Uterus (tissue), 4 donors: ENCODE measurements around the gene KRT74. TPM values are rescaled to one million over a fixed set of nuclear protein-coding genes. Genes with fewer than 3 reads are reported as not detected.

ENCODE experiments used
- DNase-seq, 2 donors: peaks; one replicate each; pipeline ENCODE4 v3.0.0-alpha.2; 2019 to 2020
- H3K27ac ChIP-seq, 2 donors: fragments of 200-600 bp; sonication (generic); 1 replicate in 1 of 2; 2 replicates in 1 of 2; pipeline ENCODE4 v1.5.1; 2016 to 2018
- H3K27me3 ChIP-seq, 2 donors: fragments of 200-600 bp; sonication (generic); one replicate each; pipeline ENCODE4 v1.5.1; 2018 to 2019; ENCODE audit warnings: control low read depth in 1 of 2
- H3K36me3 ChIP-seq, 2 donors: fragments of 200-600 bp; sonication (generic); one replicate each; pipeline ENCODE4 v1.5.1; 2019; ENCODE audit warnings: control low read depth in 1 of 2
- H3K4me1 ChIP-seq, 2 donors: fragments of 200-600 bp; sonication (generic); one replicate each; pipeline ENCODE4 v1.5.1; 2018 to 2019; ENCODE audit warnings: control low read depth in 1 of 2
- H3K4me3 ChIP-seq, 2 donors: fragments of 200-600 bp; sonication (generic); 1 replicate in 1 of 2; 2 replicates in 1 of 2; pipeline ENCODE4 v1.5.1; 2018 to 2019; ENCODE audit warnings: mild to moderate bottlenecking in 1 of 2
- H3K9me3 ChIP-seq, 2 donors: fragments of 200-600 bp; sonication (generic); one replicate each; pipeline ENCODE4 v1.5.1; 2019; ENCODE audit warnings: control low read depth in 1 of 2
- CTCF ChIP-seq, 4 experiments: fragments of 200-600 bp in 2 of 4; fragments of 450-650 bp in 2 of 4; sonication (generic) in 2 of 4; IDR thresholded peaks; one replicate each; pipeline ENCODE4 v1.5.1; 2016 to 2019; ENCODE audit warnings: antibody characterized with exemption in 4 of 4, mild to moderate bottlenecking in 2 of 4, moderate library complexity in 1 of 4
- POLR2A ChIP-seq, 2 donors: fragments of 450-650 bp; IDR thresholded peaks; one replicate each; pipeline ENCODE4 v1.6.1; 2016; ENCODE audit warnings: antibody characterized with exemption in 2 of 2, mild to moderate bottlenecking in 1 of 2, moderate library complexity in 1 of 2
- intact Hi-C: fragments of 100-400 bp; cut with DNase I; formaldehyde crosslinking; loops from one replicate; pipeline ENCODE4 v1.15.1; 2023; ENCODE audit warnings: low total_unique reads
- total RNA-seq, 4 donors: library from RNA; depleted of rRNA in 3 of 4; stranded (reverse); fragments of >200 nt in 3 of 4; gene quantifications; one replicate each; pipeline versions ENCODE4 v1.1.0 to v1.2.4, GENCODE V29; 2014 to 2023
- donor health status: DM: yes; HTN: yes; CAD: no.

KRT74 gene
- total RNA-seq, 4 donors from 2014 or later, result not detected

GRCh38 chr12:52587563-52587962 is 13.9 kb upstream of the KRT74 start:
- Histone ChIP-seq H3K36me3 (no peaks in the 10 kb centered on the region), H3K4me1 (no peaks in the 10 kb centered on the region), H3K9me3 (no peaks in the 10 kb centered on the region), H3K27me3 (no peaks in the 10 kb centered on the region), H3K4me3 (no peak overlapping the region), H3K27ac (no peak overlapping the region)
- intact Hi-C loops, result loop anchor here (5.0 kb wide), 1 partner anchor 395 kb away; no protein-coding TSS in a partner anchor
- no peak for DNase-seq
- TF ChIP-seq POLR2A (IDR thresholded peaks at IDR 0.05), result no peak
- TF ChIP-seq CTCF (IDR thresholded peaks at IDR 0.05), result no peak

GRCh38 chr12:52585946-52586345 is 12.3 kb upstream of the KRT74 start:
- Histone ChIP-seq H3K27me3 (no peaks in the 10 kb centered on the region), H3K4me1 (no peaks in the 10 kb centered on the region), H3K27ac (no peak overlapping the region), H3K4me3 (no peak overlapping the region), H3K36me3 (no peaks in the 10 kb centered on the region), H3K9me3 (no peaks in the 10 kb centered on the region)
- TF ChIP-seq CTCF (IDR thresholded peaks at IDR 0.05) (no peak), POLR2A (IDR thresholded peaks at IDR 0.05) (no peak)
- intact Hi-C loops, result loop anchor here (5.0 kb wide), 1 partner anchor 396 kb away; no protein-coding TSS in a partner anchor
- no peak for DNase-seq

- Histone ChIP-seq H3K27me3 (no peaks in the 10 kb centered on the region), H3K9me3 (no peaks in the 10 kb centered on the region), H3K4me3 (no peak overlapping the region), H3K4me1 (no peaks in the 10 kb centered on the region), H3K27ac (no peak overlapping the region), H3K36me3 (no peaks in the 10 kb centered on the region)
- TF ChIP-seq CTCF (IDR thresholded peaks at IDR 0.05) (no peak), POLR2A (IDR thresholded peaks at IDR 0.05) (no peak)
- intact Hi-C loops, result loop anchor here (5.0 kb wide), 1 partner anchor 397 kb away; no protein-coding TSS in a partner anchor
- DNase-seq, result no peak
Measured at GRCh38 chr12:52585066-52585465, 11.4 kb upstream of the KRT74 start.

GRCh38 chr12:52584156-52584682 is 10.6 kb upstream of the KRT74 start:
- intact Hi-C loops, result no loop called here
- Histone ChIP-seq H3K4me3 (no peak overlapping the region), H3K36me3 (no peaks in the 10 kb centered on the region), H3K27ac (no peak overlapping the region), H3K27me3 (no peaks in the 10 kb centered on the region), H3K9me3 (no peaks in the 10 kb centered on the region), H3K4me1 (no peaks in the 10 kb centered on the region)
- TF ChIP-seq CTCF (IDR thresholded peaks at IDR 0.05) (no peak), POLR2A (IDR thresholded peaks at IDR 0.05) (no peak)
- DNase-seq, result no peak

GRCh38 chr12:52582971-52583456 is 9.4 kb upstream of the KRT74 start:
- H3K27me3 ChIP-seq, result no peaks in the 10 kb centered on the region
- intact Hi-C loops, result no loop called here
- no peaks in the 10 kb centered on the region for H3K36me3 ChIP-seq
- DNase-seq, result peak; percentile 29 to 37
- H3K4me3 ChIP-seq, result no peak overlapping the region
- no peak overlapping the region for H3K27ac ChIP-seq
- no peaks in the 10 kb centered on the region for H3K9me3 ChIP-seq
- TF ChIP-seq POLR2A (IDR thresholded peaks at IDR 0.05), result no peak
- TF ChIP-seq CTCF (IDR thresholded peaks at IDR 0.05), result peak; percentile 35 to 80 (median 54)
- H3K4me1 ChIP-seq, result no peaks in the 10 kb centered on the region
